Measurements from ENCODE around the gene TMEM154. TPM values are rescaled to one million over a fixed set of nuclear protein-coding genes. Genes with fewer than 3 reads are reported as not detected.

TMEM154 gene
- total and polyA plus RNA-seq, 10 of the 15 experiments (the other 5 are each of a cell fraction or from before 2014, with no cell fraction given): 5.1 to 41.4 (median 18.2) TPM

DNA sequence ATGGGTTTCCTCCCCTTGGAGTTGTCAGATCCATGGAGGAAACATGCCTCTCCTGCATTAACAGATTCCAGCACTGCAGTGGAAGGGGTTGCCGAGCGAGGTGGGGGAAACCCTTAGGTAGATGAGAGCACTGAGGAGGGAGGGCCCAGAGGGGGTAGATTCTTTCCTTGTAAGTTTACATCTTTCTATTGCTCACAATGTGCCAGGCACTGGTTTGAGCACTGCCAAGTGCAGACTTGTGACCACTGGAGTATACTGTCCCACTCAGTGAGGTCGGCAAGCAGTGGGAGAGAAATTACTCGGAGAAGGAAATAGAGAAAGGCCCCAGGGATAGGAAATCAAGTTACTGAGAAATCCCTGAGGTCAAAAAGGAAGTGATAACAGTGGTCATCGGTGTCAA lies 27.8 kb upstream of the TMEM154 start:
- WGBS (ENCODE audit: insufficient coverage, insufficient replicate concordance, low lambda C conversion rate, missing lambda C conversion rate): 65% methylated on average over 5 of the region's 5 CpGs
- Histone ChIP-seq H3K9ac (ENCODE audit: control insufficient read depth, insufficient read depth, low read length) (no peak overlapping the region), H3K4me1 (ENCODE audit: control insufficient read depth, insufficient read depth, low read length) (peaks cover 11% of the 10 kb centered on the region), H3K27me3 (replicated peaks in 1 of 2; ENCODE audit: control insufficient read depth in 2 of 2, insufficient read depth in 2 of 2, low read length in 1 of 2) (no peaks in the 10 kb centered on the region), H3K4me2 (ENCODE audit: control insufficient read depth, insufficient read depth) (no peak overlapping the region), H3K9me3 (replicated peaks; ENCODE audit: control insufficient read depth, insufficient read depth, low read length) (peaks cover 8% of the 10 kb centered on the region; the same call in 2 of the 3 replicates), H4K20me1 (ENCODE audit: control insufficient read depth, insufficient read depth) (no peaks in the 10 kb centered on the region), H2AFZ (ENCODE audit: control insufficient read depth, low read depth, low read length) (no peak overlapping the region), H3K4me3 (no peak overlapping the region), H3K27ac (ENCODE audit: control insufficient read depth, insufficient read depth) (no peak overlapping the region), H3K36me3 (ENCODE audit: control insufficient read depth in 2 of 2, insufficient read depth in 2 of 2, low read length in 1 of 2) (no peaks in the 10 kb centered on the region), H3K79me2 (ENCODE audit: control insufficient read depth, insufficient read depth, low read length) (no peaks in the 10 kb centered on the region)
- in situ Hi-C loops (cut with MboI): no loop called here
- ChIA-PET CTCF (interaction anchor here (1.1 to 1.5 kb wide), 2 partner anchors 9 to 207 kb away, joined by 4 to 5 read pairs; no protein-coding TSS in a partner anchor), POLR2A (interaction anchor here (2.8 kb wide), 1 partner anchor 9 kb away, joined by 14 read pairs; no protein-coding TSS in a partner anchor), SMC1A (ENCODE audit: uncharacterized antibody, unreplicated experiment) (interaction anchor here (0.7 to 3.4 kb wide), 6 partner anchors 12 to 445 kb away, joined by 3 to 23 read pairs (median 6); no protein-coding TSS in a partner anchor), RAD21 (ENCODE audit: unreplicated experiment) (no interaction called here)
- ATAC-seq (no peak), FAIRE-seq (no peak), DNase-seq (ENCODE audit: low read depth, low spot score) (no peak)
- peak in 1 of 2 experiments; percentile 52; a peak in 1 of 4 replicates for TF ChIP-seq ETV6 (conservative IDR thresholded peaks at IDR 0.05 in 1 of 2, IDR thresholded peaks at IDR 0.05 in 1 of 2; ENCODE audit: borderline replicate concordance in 1 of 2, low read depth in 1 of 2)
- TF ChIP-seq NFIC (IDR thresholded peaks at IDR 0.05; ENCODE audit: low read depth, low read length): no peak
- TF ChIP-seq BACH1 (IDR thresholded peaks at IDR 0.05; ENCODE audit: borderline replicate concordance): no peak
- TF ChIP-seq RBBP5 (conservative IDR thresholded peaks at IDR 0.05): no peak
- no peak for TF ChIP-seq MYC (IDR thresholded peaks at IDR 0.05; ENCODE audit: insufficient read depth, insufficient read length, insufficient replicate concordance, low read length, severe bottlenecking)
- no peak for TF ChIP-seq MTA3 (IDR thresholded peaks at IDR 0.05; ENCODE audit: borderline replicate concordance, low read length)
- TF ChIP-seq, protein P1, sequence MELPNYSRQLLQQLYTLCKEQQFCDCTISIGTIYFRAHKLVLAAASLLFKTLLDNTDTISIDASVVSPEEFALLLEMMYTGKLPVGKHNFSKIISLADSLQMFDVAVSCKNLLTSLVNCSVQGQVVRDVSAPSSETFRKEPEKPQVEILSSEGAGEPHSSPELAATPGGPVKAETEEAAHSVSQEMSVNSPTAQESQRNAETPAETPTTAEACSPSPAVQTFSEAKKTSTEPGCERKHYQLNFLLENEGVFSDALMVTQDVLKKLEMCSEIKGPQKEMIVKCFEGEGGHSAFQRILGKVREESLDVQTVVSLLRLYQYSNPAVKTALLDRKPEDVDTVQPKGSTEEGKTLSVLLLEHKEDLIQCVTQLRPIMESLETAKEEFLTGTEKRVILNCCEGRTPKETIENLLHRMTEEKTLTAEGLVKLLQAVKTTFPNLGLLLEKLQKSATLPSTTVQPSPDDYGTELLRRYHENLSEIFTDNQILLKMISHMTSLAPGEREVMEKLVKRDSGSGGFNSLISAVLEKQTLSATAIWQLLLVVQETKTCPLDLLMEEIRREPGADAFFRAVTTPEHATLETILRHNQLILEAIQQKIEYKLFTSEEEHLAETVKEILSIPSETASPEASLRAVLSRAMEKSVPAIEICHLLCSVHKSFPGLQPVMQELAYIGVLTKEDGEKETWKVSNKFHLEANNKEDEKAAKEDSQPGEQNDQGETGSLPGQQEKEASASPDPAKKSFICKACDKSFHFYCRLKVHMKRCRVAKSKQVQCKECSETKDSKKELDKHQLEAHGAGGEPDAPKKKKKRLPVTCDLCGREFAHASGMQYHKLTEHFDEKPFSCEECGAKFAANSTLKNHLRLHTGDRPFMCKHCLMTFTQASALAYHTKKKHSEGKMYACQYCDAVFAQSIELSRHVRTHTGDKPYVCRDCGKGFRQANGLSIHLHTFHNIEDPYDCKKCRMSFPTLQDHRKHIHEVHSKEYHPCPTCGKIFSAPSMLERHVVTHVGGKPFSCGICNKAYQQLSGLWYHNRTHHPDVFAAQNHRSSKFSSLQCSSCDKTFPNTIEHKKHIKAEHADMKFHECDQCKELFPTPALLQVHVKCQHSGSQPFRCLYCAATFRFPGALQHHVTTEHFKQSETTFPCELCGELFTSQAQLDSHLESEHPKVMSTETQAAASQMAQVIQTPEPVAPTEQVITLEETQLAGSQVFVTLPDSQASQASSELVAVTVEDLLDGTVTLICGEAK (IDR thresholded peaks at IDR 0.05; ENCODE audit: borderline replicate concordance): no peak
- TF ChIP-seq SP1 (IDR thresholded peaks at IDR 0.05; ENCODE audit: low read depth, low read length): no peak
- no peak for TF ChIP-seq PML (IDR thresholded peaks at IDR 0.05; ENCODE audit: low read length)
- intact Hi-C loops (cut with micrococcal nuclease; ENCODE audit: unreplicated experiment): no loop called here
- BruUV-seq (replicated peaks): no TSS peak
